CD4-positive, alpha-beta T cell treated with Interferon gamma for 1 hour (primary cell): ENCODE results near the gene VSX2.
A peak's percentile ranks its signal among the peaks of the same experiment; 100 is the strongest.
"Not testable (repeated sequence)": the region's sequence is repeated elsewhere in the genome, so short reads cannot be mapped to it uniquely, and the experiment has no call there.

Source experiments
- DNase-seq: peaks from one replicate; pipeline ENCODE4 v3.0.0-alpha.2; 2020

VSX2 gene

DNA sequence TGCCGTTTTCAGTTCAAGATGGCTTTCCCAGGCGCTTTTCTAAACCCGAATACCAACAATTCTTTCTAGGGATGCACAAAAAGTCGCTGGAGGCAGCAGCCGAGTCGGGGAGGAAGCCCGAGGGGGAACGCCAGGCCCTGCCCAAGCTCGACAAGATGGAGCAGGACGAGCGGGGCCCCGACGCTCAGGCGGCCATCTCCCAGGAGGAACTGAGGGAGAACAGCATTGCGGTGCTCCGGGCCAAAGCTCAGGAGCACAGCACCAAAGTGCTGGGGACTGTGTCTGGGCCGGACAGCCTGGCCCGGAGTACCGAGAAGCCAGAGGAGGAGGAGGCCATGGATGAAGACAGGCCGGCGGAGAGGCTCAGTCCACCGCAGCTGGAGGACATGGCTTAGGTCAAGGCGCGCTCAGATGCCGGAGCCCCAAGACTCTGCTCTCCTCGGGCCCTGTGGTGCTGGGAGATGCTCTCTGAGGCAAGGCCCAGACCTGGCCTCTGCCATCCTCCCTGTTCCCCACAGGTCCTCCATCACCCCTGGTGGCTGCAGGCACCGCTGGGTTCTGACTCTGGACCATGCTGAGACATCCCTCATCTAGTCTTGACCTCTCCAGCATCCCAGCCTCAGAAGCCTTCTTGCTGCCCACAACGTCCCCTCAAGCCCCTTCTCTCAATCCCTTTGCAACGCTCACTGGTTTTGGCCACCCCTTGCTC, 21.4 kb downstream of the VSX2 start:
- no peak for DNase-seq

DNA sequence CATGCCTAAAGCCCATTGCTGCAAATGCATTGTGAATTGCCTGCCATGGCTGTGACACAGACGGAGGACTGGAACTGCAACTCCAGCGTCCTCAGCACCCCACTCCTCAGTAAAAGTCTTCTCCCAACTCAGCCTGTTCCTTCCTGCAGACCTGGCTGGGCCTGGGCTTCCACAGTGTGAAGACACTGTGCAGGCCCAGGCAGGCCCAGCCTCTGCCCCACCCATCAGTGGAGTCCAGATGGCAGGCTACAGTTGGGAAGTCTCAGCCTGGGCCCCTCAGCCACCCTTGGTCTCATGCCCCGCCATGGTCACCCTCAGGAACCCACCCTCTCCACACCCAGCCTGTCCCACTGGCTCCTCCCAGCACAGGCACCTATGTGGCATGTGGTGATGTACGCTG, 22.0 kb downstream of the VSX2 start:
- DNase-seq, result no peak

DNA sequence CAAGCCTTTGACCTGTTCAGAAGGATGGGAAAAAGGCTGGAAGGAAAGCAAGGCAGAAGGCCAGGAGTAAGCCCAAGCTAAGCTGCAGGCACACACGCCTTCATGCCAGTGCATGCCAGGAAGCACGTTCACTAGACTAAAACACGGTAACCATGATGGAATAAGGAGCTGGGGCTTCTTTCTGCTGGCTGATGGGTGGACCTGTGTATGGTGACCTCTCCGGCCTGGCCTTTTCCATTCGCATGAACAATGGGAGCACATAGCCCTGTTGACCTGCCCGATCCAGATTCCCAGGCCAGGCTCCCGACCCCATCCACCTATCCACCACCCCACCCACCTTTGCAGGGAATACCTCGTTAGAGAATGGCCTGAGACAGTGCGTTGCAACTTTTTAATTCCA, 22.8 kb downstream of the VSX2 start:
- DNase-seq, result no peak

DNA sequence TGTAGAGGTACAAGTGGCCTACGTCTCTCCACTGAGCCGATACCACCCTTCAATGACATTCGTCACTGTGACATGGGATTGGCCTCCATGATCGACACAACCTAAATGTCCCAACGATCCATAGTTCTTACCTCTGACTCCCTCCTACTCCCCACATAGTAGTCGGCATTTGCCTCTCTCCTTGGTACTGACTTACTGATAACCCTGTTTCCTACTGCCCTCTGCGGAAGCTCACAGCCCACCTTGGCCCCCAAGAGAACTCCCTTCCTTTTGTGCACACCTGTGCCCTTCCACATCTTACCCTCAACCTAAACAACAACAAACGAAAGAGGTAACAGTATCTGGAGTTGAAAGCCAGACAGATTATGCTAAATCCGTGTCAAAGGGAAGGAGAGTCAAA, 23.9 kb downstream of the VSX2 start:
- DNase-seq, result no peak

DNA sequence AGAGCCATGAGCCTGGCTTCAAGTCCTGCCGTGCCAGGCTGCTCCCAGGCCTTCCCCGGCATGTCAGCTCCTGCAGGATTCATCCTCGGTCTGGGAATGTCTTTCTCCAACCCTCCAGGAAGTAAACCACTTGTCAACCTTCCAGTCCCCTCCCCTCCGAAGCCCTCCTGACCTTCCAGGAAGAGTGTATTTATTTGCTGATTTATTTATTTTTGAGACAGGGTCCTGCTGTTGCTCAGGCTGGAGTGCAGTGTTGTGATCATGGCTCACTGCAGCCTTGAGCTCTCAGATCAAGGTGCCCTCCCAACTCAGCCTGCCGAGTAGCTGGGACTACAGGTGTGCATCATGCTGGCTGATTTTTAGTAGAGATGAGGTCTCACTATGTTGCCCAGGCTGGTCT, 24.7 kb downstream of the VSX2 start:
- DNase-seq, result no peak

DNA sequence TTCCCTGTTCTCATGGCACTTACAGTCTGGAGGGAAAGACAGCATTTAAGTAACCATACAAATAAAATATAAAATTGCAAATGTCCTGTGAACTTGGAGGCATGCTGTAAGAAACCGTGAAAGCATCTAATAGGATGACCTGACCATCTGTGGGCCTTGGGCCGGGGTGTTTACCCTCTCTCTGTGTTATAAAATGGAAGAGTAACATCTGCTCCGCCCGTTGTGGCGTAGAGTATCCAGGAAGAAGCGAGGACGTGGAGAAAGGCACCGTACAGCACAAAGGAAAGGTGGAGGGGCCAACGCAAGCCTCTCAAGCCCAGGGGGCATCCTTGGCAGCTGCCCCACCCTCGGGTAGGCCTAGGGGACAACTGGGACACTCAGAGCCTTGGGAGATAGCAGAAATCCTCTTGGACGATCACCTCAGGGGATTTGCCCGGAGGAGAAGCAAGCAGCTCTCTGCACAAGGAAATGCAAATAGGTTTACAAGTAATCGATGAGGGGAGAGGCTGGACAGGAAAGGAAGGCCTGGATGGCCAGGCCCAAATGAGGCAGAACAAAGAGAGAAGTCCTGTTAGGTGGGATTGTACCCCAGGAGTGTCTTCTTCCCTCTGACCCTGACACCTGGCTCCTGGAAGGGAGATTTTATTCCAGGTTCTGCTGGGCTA, 26.2 kb downstream of the VSX2 start:
- no peak for DNase-seq

DNA sequence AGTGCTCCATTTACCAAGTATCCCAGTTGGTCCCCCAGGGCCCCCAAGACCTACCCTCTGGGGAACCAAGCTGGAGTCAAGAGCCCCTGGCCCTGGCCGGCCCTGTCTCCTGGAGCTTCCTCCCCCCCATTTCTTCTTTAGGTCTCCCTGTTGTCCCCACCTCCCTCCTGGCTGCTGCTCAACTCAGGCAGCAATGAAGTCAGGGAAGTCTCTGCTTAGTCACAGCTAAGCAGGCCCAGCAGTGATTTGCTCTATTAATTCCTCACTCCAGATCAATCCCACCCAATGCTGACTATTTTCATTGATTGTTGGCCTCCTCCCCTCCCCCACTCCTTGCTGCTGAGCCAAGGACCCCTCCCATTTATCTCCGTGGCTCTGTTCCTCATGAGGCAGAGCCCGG, 28.3 kb downstream of the VSX2 start:
- no peak for DNase-seq

DNA sequence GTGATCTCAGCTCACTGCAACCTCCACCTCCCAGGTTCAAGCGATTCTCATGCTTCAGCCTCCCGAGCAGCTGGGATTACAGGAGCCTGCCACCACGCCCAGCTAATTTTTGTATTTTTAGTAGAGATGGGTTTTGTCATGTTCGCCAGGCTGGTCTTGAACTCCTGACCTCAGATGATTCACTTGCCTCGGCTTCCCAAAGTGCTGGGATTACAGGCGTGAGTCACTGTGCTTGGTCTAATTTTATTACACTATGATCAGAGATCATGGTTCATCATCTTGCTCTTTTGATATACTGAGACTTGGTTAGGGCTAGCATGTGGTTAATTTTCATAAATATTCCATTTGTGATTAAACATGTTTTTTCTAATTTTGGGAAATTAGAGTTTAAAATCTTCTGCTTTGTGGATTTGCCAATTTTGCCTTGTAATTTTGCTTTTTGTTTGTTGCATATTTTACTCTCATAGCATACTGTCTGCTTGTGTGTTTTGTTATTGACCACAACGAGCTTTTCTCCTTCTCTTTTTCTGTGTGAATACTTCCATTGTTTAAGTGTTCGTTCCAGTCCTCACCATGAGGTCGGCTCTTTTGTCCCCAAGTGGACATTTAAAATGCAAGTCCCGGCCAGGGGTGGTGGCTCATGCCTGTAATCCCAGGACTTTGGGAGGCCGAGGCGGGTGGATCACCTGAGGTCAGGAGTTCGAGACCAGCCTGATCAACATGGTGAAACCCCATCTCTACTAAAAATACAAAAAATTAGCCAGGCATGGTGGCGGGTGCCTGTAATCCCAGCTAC, 31.3 kb downstream of the VSX2 start:
- not testable (repeated sequence) for DNase-seq

DNA sequence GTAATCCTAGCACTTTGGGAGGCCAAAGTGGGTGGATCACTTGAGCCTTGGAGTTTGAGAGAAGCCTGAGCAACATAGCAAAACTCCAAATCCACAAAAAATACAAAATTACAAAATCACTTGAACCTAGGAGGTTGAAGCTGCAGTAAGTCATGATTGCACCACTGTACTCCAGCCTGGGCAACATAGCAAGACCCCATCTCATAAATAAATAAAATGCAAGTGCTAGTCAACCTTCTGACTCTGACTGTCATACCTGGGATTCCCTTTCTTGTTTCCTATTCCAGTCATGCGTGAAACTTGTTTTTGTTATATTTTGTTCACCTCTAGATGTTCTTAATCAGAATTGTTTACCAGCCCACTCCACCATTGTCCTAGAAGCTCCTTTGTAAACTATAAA, 32.1 kb downstream of the VSX2 start:
- DNase-seq, result no peak

DNA sequence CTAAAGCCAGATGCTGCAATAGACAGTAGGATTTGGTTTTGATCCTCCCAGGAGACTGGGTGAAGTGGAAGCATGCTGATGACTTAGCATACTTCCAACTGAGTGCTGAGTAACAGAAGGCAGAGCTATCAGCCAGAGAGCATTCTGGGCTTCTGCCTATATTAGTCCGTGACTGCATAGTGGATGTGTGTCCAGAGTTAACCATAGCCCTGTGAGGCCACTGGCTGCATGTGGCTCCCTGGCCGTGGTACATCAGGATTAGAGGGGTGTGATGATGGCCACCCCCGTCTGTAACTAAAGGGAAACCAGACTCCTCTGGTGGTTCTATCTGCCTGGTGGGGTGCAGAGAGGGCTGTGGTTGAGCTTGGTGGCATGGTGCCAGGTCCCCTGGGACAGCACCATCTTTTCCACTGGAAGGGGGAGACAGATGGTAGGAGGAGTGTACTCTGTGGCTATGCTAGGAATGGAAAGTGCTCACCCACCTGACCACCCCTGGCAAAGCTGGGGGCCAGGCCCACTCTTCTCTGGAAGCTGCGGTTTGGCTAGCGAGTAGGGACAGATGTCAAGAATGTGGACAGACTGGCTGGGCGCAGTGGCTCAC, 36.1 kb downstream of the VSX2 start:
- DNase-seq, result no peak

DNA sequence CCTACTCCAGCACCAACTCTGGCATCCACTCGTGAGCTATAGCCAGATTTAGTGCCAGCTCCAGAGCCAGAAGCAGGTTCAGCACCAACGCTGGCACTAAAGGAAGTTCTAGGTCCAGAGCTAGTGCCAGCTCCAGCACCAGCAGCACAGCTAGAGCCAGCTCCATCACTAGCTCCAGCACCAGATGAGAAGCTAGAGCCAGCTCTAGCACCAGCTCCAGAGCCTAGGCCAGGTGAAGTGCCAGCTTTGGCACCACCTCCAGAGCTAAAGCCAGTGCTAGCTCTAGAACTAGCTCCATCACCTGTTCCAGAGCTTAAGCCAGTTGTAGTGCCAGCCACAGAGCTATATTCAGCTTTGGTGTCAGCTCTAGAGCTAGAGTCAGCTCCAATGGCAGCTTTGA, 38.8 kb downstream of the VSX2 start:
- no peak for DNase-seq

DNA sequence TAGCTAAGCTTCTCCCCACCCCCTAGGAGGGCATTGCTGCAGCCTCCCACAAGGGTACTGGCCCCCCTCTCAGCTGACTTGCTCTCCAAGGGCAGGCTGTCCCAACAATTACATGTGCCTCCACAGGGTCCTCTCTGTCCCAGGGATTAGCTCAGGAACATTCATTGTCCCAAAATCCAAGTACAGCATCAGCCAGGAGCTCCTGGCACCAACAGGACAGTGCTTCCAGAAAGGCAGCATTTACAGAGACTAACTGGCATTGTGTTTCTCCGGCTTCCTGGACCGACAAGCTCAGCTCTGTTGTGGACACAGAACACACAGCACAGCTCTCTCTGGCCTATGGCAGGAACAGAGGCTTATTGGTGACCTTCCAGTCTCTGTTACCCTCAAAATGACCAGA, 41.8 kb downstream of the VSX2 start:
- no peak for DNase-seq

DNA sequence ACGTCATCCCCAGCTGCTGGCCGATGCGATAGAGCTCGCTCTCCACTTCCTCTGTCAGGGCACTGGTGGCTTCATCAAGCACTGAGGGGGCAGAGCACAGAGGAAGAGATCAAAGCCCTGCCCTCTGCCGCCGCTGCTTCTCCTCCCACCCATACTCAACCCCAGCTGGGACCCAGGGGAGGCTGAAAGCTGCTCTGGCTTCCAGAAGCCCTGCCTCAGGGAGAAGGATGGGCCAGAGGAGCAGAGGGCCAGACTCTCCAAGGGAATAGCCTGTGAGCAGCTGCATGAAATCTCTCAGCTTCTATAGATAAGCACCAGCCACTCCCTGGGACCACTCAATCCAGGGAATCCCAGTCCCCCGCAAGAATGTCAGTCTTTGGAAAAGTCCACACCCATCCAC, 47.5 kb downstream of the VSX2 start:
- DNase-seq, result no peak

DNA sequence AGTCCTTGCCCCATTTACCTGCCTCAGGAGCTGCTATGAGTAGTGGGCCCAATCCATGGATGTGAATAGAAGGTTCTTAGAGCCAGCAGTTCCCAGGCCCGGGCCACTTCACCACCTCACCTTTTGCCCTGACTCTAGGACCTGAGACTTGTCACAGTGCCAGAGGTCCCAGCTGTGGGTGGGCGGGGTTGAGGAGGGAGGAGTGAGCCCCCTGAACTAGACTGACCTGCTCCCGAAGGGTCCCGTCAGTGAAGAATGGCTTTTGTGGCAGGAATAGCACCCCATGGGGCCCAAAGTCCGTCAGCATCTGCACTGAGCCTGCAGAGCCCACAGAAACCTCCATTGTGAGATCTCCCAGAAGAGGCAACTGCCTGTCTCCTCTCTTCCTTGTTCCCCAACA, 50.6 kb downstream of the VSX2 start:
- DNase-seq, result no peak

DNA sequence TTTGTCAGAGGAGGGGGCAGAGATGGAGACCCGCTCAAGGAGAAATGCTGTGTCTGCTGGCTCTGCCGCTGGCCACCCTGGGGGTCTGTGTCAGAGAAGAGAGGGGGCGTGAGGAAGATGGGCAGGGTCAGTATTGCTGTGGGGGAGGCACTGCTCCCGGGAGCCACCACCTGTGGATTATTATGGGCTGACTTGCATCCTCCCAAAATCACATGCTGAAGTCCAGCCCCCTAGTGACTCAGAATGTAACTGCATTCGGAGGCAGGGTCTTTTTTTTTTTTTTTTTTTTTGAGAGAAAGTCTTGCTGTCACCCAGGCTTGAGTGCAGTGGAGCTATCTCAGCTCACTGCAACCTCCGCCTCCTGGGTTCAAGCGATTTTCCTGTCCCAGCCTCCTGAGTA, 51.2 kb downstream of the VSX2 start:
- no peak for DNase-seq

DNA sequence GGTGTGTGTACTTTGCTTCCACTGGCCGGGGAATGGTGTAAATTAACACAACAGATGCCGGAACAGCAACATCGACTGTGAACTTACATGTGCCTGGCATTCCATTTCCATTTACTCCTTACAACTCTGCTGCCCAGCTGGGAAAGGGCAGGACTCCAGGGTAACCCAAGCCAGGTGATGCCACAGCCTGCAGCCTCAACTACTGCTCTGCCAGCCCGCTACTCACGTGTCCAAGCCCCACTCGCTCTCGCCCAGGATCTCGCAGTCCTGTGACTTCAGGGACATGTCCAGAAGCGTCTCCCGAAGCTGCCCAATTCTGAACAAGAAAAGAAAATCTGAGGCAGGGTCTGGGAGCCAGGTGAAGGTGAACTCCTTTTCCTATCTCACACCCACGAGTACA, 52.8 kb downstream of the VSX2 start:
- DNase-seq, result no peak

DNA sequence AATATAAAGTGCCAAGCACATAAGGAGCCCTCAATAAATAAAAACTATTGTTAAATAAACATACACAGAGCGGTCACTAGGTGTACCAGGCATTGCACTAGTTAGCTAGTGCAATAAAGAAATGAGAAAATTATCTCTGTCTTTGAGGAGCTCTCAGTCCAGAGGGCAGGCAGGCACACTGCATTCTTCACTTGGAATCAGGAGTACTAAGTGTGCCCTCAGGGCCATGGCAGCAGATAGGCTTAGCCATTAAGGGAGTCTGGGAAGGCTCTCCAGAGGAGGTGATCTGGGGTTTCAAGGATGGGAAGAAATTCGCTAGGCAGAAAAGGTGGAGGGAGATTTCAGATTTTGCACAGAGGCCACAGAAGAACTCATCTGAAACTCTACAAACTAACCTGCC, 54.4 kb downstream of the VSX2 start:
- DNase-seq, result no peak

DNA sequence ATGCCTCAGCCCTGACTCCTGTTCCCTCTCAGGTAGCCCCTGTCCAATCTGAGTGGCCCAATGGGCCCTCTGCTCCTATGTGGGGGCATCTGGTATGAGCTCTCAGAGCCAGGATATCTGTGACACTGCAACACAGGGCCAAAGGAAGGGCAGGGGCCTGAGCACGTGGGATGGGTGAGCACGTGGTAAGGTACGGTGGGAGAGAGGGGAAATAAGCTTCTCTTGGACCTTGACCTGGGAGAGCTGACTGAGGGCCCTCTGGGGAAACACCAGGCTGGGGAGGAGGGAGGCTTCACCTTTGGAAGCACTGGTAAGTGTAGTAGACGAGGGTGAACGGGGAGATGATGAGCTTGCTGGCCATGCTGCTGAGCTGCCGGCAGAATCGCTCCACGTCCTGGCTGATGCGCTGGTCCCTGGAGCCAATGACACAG, 56.8 kb downstream of the VSX2 start:
- DNase-seq, result no peak

DNA sequence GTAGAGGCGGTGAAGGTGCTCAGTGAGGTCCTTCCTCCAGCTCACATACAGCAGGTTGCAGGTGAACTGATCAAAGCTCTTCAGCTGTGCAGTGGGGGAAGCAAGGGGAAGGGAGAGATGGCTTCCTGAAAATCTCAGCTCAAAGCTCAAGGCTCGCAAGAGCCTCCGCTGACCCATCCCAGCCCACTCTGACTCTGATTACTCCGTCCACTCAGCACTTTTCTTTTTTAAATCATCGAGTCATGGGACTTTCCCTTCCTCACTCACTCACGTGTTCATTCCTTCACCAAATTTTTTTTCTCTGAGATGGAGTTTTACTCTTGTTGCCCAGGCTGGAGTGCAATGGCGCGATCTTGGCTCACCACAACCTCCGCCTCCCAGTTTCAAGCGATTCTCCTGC, 58.7 kb downstream of the VSX2 start:
- no peak for DNase-seq

DNA sequence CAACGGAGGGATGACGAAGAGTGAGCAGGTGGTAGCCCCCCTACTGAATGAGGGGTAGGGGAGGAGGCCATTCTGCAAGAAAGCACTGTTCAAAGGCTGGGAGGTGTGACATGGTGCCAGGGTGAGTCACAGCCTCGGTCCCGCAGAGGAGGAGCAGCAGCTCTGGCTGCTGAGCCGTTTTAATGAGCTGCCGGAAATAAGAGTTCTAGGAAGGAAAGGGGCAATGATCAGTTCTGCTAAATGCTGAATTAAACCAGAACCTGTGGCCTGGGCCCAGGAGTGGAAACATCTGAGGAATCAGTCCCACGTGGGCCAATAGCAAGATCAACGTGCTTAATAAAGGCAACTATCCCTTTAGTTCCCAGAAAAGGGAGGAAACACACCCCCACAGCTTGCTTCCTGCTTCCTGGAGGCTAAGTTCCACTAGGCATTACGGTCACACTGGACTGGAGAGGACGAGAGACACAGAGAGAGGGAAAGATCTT, 59.9 kb downstream of the VSX2 start:
- DNase-seq, result no peak

DNA sequence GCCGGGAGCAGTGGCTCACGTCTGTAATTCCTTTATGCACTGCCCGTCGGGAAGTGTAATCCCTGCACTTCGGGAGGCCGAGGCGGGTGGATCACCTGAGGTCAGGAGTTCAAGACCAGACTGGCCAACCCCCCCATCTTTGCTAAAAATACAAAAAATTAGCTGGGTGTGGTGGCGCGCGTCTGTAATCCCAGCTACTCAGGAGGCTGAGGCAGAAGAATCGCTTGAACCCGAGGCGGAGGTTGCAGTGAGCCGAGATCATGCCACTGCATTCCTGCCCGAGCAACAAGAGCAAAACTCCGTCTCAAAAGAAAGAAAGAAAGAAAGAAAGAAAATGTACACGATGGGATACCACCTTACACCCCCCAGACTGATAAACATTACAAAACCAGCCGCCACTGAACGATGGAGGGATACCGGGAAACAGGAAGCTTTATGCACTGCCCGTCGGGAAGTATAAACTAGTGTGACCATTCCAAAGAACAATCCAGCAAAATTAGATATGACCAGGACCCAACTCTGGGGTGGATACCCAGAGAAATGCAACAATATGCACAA, 62.4 kb downstream of the VSX2 start:
- no peak for DNase-seq

DNA sequence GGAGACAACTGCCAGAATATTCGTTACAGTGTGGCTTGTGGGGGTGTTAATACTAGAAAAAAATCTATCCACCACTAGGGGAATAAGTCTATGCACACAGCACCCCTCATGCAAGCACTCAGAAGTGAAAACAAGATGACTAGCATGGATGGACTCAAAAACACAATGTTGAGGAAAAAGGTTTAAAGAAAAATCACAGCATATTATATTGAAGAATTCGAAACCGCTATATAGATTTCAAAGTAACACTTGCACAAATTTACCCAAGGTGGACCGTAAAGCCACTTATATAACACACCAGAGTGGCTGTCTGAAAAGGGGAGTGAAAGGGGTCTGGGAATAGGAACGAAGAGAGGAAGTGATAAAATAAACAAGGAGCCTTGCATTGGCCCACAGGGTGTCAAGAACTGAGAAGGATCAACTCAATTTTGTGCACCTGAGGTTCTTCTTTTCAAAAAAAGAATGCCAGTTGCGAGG, 62.9 kb downstream of the VSX2 start:
- peak; percentile 15 for DNase-seq
